Measurements from ENCODE around the gene NTNG2.

DNA sequence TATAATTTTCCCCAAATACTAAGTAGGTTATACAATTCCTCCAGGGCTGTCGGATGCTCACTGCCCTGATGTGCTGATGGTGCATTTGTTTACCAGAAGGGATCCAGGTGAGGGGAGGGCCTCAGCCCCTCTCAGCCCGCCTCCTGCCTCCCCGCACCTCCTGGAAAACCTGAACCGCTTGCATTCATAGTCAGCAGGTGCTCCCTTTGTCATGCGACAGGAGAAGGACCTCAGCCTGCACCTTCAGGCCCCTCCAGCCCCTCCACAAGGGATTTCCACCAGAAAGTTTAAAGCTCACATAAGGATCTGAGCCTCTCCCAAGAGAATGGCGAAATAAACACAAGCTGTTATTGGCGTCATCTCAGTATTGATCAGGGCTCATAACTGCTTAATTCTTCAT, 36.5 kb upstream of the NTNG2 start:
- TF ChIP-seq, protein P1, sequence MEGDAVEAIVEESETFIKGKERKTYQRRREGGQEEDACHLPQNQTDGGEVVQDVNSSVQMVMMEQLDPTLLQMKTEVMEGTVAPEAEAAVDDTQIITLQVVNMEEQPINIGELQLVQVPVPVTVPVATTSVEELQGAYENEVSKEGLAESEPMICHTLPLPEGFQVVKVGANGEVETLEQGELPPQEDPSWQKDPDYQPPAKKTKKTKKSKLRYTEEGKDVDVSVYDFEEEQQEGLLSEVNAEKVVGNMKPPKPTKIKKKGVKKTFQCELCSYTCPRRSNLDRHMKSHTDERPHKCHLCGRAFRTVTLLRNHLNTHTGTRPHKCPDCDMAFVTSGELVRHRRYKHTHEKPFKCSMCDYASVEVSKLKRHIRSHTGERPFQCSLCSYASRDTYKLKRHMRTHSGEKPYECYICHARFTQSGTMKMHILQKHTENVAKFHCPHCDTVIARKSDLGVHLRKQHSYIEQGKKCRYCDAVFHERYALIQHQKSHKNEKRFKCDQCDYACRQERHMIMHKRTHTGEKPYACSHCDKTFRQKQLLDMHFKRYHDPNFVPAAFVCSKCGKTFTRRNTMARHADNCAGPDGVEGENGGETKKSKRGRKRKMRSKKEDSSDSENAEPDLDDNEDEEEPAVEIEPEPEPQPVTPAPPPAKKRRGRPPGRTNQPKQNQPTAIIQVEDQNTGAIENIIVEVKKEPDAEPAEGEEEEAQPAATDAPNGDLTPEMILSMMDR (conservative IDR thresholded peaks at IDR 0.05; ENCODE audit: low read depth, low read length) = no peak
- no peak for TF ChIP-seq EZH2 (IDR thresholded peaks at IDR 0.05; ENCODE audit: low read length, unreplicated experiment)
